Lower leg skin (tissue), 4 donors: ENCODE measurements around the gene SP100. TPM values are rescaled to one million over a fixed set of nuclear protein-coding genes. Genes with fewer than 3 reads are reported as not detected.

Source experiments
- DNase-seq, 2 donors: peaks; one replicate each; pipeline ENCODE4 v3.0.0-alpha.2; 2019; ENCODE audit warnings: low spot score in 2 of 2
- H3K4me3 ChIP-seq: fragments of 200-600 bp; sonication (generic); 2 replicates; pipeline ENCODE4 v1.5.1; 2017; ENCODE audit warnings: mild to moderate bottlenecking, low read depth; ENCODE audit not compliant: poor library complexity, severe bottlenecking
- CTCF ChIP-seq, 3 donors: fragments of 450-650 bp; IDR thresholded peaks; one replicate each; pipeline ENCODE4 v1.5.1; 2016; ENCODE audit warnings: antibody characterized with exemption in 3 of 3, mild to moderate bottlenecking in 3 of 3, moderate library complexity in 2 of 3
- POLR2A ChIP-seq, 2 donors: fragments of 450-650 bp; IDR thresholded peaks; one replicate each; pipeline ENCODE4 v1.6.1; 2016 to 2017; ENCODE audit warnings: antibody characterized with exemption in 2 of 2, mild to moderate bottlenecking in 1 of 2, moderate library complexity in 1 of 2
- WGBS, 2 donors: methylation state at CpG; one replicate each; pipeline ENCODE4 v1.1.5; 2018; 5-methylcytosine and 5-hydroxymethylcytosine counted together
- intact Hi-C: fragments of 100-400 bp; cut with DNase I; formaldehyde crosslinking; loops from one replicate; pipeline ENCODE4 v1.15.0; 2023; ENCODE audit warnings: low total_unique reads
- total RNA-seq, 4 donors: library from RNA; depleted of rRNA; stranded (reverse); fragments of >200 nt; gene quantifications; one replicate each; pipeline ENCODE4 v1.1.0, GENCODE V29; 2016

The SP100 gene
- total RNA-seq, 4 donors from 2014 or later = 48.1 to 74.6 (median 58.1) TPM

GRCh38 chr2:230498506-230499107 is 82.6 kb downstream of the SP100 start:
- TF ChIP-seq POLR2A (IDR thresholded peaks at IDR 0.05) (no peak), CTCF (IDR thresholded peaks at IDR 0.05) (no peak)
- intact Hi-C loops = no loop called here
- WGBS, 2 donors = 61 to 80% methylated on average over 5 of the region's 5 CpGs
- DNase-seq = no peak
- H3K4me3 ChIP-seq = no peak overlapping the region

- TF ChIP-seq CTCF (IDR thresholded peaks at IDR 0.05) (no peak), POLR2A (IDR thresholded peaks at IDR 0.05) (no peak)
- no peak overlapping the region for H3K4me3 ChIP-seq
- intact Hi-C loops = no loop called here
- WGBS, 2 donors = 93 to 96% methylated on average over 7 of the region's 7 CpGs
- DNase-seq = no peak
These were observed 86.6 kb downstream of the SP100 start for GRCh38 chr2:230502593-230502992.

GRCh38 chr2:230503798-230504197 is 87.8 kb downstream of the SP100 start:
- no peak for TF ChIP-seq CTCF (IDR thresholded peaks at IDR 0.05)
- TF ChIP-seq POLR2A (IDR thresholded peaks at IDR 0.05) = no peak
- no peak for DNase-seq
- no peak overlapping the region for H3K4me3 ChIP-seq
- intact Hi-C loops = no loop called here

GRCh38 chr2:230505162-230505561 is 89.2 kb downstream of the SP100 start:
- intact Hi-C loops = no loop called here
- no peak for DNase-seq
- 97 to 98% methylated on average over 2 of the region's 2 CpGs for WGBS, 2 donors
- no peak overlapping the region for H3K4me3 ChIP-seq
- TF ChIP-seq CTCF (IDR thresholded peaks at IDR 0.05) (no peak), POLR2A (IDR thresholded peaks at IDR 0.05) (no peak)

DNA sequence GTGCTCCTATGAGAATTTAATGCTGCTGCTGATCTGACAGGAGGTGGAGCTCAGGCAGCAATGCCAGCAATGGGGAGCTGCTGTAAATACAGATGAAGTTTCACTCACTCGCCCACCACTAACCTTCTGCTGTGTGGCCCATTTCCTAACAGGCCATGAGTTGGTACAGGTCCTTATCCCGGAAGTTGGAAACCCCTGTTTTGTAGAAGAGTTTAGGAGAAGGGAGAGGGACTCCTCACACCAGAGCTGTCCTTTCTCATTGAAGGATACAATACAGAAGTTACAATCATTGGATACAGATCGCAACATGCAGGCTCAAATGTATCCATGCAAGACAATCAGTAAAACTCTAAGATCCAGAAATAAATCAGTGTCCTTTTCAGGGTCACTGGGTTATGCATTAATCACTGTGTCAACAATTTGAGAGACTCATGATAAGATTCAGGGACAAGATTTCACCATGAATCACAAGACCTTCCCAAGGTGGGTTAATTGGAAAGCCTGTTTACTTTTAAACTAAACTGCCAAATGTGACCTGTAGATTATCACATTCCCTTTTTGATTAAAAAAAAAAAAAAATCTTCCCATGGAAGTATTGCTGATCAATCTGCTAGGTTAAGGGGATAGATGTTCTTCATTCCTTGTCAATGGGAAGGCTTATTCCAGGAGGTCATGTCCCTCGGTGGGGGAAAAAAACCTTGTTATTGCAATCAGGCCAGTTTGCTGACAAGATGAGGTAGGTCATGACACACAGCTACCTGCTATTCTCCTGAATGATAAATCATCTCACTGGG is 97.2 kb downstream of the SP100 start:
- intact Hi-C loops = loop anchor here (5.0 kb wide), 1 partner anchor 1131 kb away; no protein-coding TSS in a partner anchor
- WGBS, 2 donors = 89 to 98% methylated on average over 4 of the region's 4 CpGs
- no peak for DNase-seq
- H3K4me3 ChIP-seq = no peak overlapping the region
- TF ChIP-seq POLR2A (IDR thresholded peaks at IDR 0.05) = no peak
- no peak for TF ChIP-seq CTCF (IDR thresholded peaks at IDR 0.05)
